ENCODE measurements around the gene NTM. TPM values are rescaled to one million over a fixed set of nuclear protein-coding genes. Genes with fewer than 3 reads are reported as not detected.

The NTM gene
- total RNA-seq, 1 donor from 2014 or later, result not detected

DNA sequence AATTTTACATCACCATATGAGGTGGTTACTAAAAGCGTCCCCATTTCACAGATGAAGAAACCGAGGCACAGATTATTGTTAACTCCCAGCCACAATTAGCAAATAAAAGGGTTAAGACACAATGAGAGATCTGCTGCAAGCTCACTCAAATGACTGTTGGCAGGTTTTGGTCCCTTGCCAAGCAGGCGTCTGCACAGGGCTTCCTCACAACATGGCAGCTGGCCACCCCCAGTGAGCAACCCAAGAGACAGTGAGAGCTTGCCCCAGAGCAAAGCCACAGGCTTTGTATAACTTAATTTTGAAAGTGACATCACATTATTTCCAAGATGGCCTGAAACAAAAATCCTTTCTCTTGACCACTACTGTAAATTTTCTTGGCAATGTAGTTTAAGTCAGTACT is 217.6 kb downstream of the NTM start:
- intact Hi-C loops (cut with micrococcal nuclease), result no loop called here
- Mint-ChIP-seq H3K4me3 (no peak overlapping the region), H3K9me3 (no peaks in the 10 kb centered on the region), H3K27me3 (peaks cover 2% of the 10 kb centered on the region), H3K4me1 (no peaks in the 10 kb centered on the region), H3K27ac (no peak overlapping the region), H3K36me3 (ENCODE audit: low read depth) (no peaks in the 10 kb centered on the region)
- ATAC-seq (ENCODE audit: low read depth) (no peak), DNase-seq (no peak)
- ChIA-PET CTCF (interaction anchor here (1.3 kb wide), 1 partner anchor 9 kb away, joined by 3 read pairs; no protein-coding TSS in a partner anchor), POLR2A (no interaction called here)
- TF ChIP-seq, protein P1, sequence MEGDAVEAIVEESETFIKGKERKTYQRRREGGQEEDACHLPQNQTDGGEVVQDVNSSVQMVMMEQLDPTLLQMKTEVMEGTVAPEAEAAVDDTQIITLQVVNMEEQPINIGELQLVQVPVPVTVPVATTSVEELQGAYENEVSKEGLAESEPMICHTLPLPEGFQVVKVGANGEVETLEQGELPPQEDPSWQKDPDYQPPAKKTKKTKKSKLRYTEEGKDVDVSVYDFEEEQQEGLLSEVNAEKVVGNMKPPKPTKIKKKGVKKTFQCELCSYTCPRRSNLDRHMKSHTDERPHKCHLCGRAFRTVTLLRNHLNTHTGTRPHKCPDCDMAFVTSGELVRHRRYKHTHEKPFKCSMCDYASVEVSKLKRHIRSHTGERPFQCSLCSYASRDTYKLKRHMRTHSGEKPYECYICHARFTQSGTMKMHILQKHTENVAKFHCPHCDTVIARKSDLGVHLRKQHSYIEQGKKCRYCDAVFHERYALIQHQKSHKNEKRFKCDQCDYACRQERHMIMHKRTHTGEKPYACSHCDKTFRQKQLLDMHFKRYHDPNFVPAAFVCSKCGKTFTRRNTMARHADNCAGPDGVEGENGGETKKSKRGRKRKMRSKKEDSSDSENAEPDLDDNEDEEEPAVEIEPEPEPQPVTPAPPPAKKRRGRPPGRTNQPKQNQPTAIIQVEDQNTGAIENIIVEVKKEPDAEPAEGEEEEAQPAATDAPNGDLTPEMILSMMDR (IDR thresholded peaks at IDR 0.05), result no peak

DNA sequence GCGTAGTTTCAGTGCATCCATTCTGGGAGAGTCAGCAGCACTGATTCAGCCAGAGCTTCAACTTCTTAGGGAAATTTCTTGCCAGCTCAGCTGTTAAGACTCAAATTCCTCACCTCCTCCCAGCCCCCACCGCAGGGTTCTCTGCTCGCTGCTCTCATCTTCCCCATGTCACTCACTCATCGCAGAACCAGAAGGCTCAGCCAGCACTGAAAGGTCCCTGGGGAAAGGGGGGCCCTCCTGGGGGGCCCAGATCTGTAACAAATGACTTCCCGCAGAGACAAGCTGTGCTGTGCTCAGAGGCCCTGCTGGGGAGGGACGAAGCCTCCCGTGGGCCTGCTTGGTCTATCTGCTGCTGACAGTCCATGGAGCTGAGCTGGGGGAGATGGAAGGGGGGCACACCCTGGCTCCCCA is 220.6 kb downstream of the NTM start:
- H3K36me3 Mint-ChIP-seq (ENCODE audit: low read depth), result no peaks in the 10 kb centered on the region
- no peaks in the 10 kb centered on the region for H3K9me3 Mint-ChIP-seq
- intact Hi-C loops (cut with micrococcal nuclease), result no loop called here
- H3K27me3 Mint-ChIP-seq, result no peaks in the 10 kb centered on the region
- POLR2A ChIA-PET, result no interaction called here
- TF ChIP-seq, protein P1 (IDR thresholded peaks at IDR 0.05), result no peak
- H3K27ac Mint-ChIP-seq, result no peak overlapping the region
- no peaks in the 10 kb centered on the region for H3K4me1 Mint-ChIP-seq
- ATAC-seq (ENCODE audit: low read depth) (no peak), DNase-seq (no peak)
- CTCF ChIA-PET, result no interaction called here
- no peak overlapping the region for H3K4me3 Mint-ChIP-seq

DNA sequence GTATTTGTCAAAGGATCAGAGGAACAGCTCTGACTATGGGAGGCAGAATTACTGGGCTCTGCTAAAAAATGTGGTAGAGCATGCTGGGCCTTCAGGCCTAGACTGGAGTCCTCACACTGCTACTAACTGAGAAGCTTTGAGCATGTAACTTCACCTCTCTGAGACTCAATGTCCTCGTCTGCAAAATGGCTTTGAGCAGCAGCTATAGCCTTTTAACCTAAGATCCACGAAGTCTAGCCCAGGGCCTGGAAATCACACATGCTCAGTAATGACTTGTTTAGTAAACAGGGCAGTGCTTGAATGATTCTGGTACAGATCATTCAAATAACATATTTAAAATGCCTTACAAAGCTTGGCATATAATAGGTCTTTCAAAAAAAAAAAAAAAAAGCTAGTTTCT is 221.7 kb downstream of the NTM start:
- DNase-seq, result no peak
- H3K27ac Mint-ChIP-seq, result no peak overlapping the region
- ATAC-seq (ENCODE audit: low read depth), result no peak
- intact Hi-C loops (cut with micrococcal nuclease), result no loop called here
- no peak overlapping the region for H3K4me3 Mint-ChIP-seq
- H3K9me3 Mint-ChIP-seq, result no peaks in the 10 kb centered on the region
- POLR2A ChIA-PET, result no interaction called here
- no peaks in the 10 kb centered on the region for H3K4me1 Mint-ChIP-seq
- no peaks in the 10 kb centered on the region for H3K27me3 Mint-ChIP-seq
- TF ChIP-seq, protein P1 (IDR thresholded peaks at IDR 0.05), result no peak
- no peaks in the 10 kb centered on the region for H3K36me3 Mint-ChIP-seq (ENCODE audit: low read depth)
- CTCF ChIA-PET, result no interaction called here

DNA sequence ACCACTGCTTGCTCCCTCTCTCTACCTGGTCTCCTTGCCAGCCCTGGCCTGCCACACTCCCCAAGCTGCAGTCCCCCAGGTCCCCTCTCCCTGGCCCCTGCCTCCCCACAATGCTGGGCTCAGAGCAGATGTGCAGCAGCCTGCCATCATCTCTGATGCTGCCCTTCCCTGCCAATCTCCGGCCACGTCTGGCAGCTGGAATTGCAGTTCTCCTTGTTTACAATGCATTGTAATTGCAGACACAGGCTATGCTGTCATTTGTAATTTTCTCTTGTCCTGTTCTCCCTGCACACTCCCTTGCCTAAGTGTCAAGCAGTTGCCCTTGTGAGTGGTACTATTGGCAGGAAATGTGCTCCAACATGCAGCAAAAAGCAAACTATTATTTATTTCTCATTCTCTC is 222.3 kb downstream of the NTM start:
- Mint-ChIP-seq H3K36me3 (ENCODE audit: low read depth) (no peaks in the 10 kb centered on the region), H3K4me1 (no peaks in the 10 kb centered on the region), H3K4me3 (no peak overlapping the region), H3K9me3 (no peaks in the 10 kb centered on the region), H3K27me3 (no peaks in the 10 kb centered on the region), H3K27ac (no peak overlapping the region)
- ChIA-PET CTCF (no interaction called here), POLR2A (no interaction called here)
- DNase-seq (no peak), ATAC-seq (ENCODE audit: low read depth) (no peak)
- intact Hi-C loops (cut with micrococcal nuclease), result no loop called here
- TF ChIP-seq, protein P1 (IDR thresholded peaks at IDR 0.05), result no peak

DNA sequence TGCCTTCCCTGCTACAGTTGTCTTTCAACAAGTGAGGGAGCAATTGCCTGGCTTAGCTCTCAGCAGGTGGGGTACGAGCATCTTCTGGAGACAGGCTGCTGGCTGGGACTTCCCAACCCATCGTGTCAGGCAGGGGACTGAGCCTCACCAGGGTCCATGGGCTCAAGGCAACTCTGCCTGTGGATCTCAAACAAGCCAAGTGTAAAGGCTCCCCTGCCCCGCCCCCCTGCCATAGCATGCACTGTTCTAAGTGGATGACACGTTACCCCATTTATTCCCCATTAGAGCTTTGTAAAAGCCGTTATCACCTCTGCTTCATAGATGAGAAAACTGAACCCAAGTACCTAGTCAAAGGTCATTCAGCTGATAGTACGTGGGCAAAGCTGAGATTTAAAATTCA is 222.9 kb downstream of the NTM start:
- POLR2A ChIA-PET, result no interaction called here
- ATAC-seq (ENCODE audit: low read depth) (no peak), DNase-seq (no peak)
- TF ChIP-seq, protein P1 (IDR thresholded peaks at IDR 0.05), result no peak
- CTCF ChIA-PET, result no interaction called here
- intact Hi-C loops (cut with micrococcal nuclease), result no loop called here
- no peak overlapping the region for H3K4me3 Mint-ChIP-seq
- no peaks in the 10 kb centered on the region for H3K9me3 Mint-ChIP-seq
- no peak overlapping the region for H3K27ac Mint-ChIP-seq
- no peaks in the 10 kb centered on the region for H3K4me1 Mint-ChIP-seq
- H3K27me3 Mint-ChIP-seq, result no peaks in the 10 kb centered on the region
- H3K36me3 Mint-ChIP-seq (ENCODE audit: low read depth), result no peaks in the 10 kb centered on the region
